Suprapubic skin (tissue), 4 donors: ENCODE results near the gene TMEFF2. TPM values are rescaled to one million over a fixed set of nuclear protein-coding genes. Genes with fewer than 3 reads are reported as not detected.

Experiments
- DNase-seq, 2 donors: peaks; one replicate each; pipeline ENCODE4 v3.0.0-alpha.2; 2019; ENCODE audit warnings: low spot score in 2 of 2
- H3K27ac ChIP-seq: fragments of 200-600 bp; sonication (generic); one replicate; pipeline ENCODE4 v1.5.1; 2019
- H3K27me3 ChIP-seq: fragments of 200-600 bp; sonication (generic); one replicate; pipeline ENCODE4 v1.5.1; 2019
- H3K36me3 ChIP-seq: fragments of 200-600 bp; sonication (generic); one replicate; pipeline ENCODE4 v1.5.1; 2019
- H3K4me1 ChIP-seq: fragments of 200-600 bp; sonication (generic); one replicate; pipeline ENCODE4 v1.5.1; 2019
- H3K4me3 ChIP-seq: fragments of 200-600 bp; sonication (generic); one replicate; pipeline ENCODE4 v1.5.1; 2019; ENCODE audit warnings: mild to moderate bottlenecking
- H3K9me3 ChIP-seq: fragments of 200-600 bp; sonication (generic); one replicate; pipeline ENCODE4 v1.5.1; 2019
- CTCF ChIP-seq, 2 donors: fragments of 200-600 bp in 1 of 2; fragments of 450-650 bp in 1 of 2; sonication (generic) in 1 of 2; IDR thresholded peaks; one replicate each; pipeline ENCODE4 v1.5.1; 2016 to 2019; ENCODE audit warnings: antibody characterized with exemption in 2 of 2, mild to moderate bottlenecking in 1 of 2, moderate library complexity in 1 of 2
- EP300 ChIP-seq: sonication (generic); formaldehyde crosslinking; IDR thresholded peaks from one replicate; pipeline ENCODE4 v1.6.1; 2017; ENCODE audit warnings: antibody characterized with exemption
- POLR2A ChIP-seq, 2 donors: fragments of 450-650 bp; IDR thresholded peaks; one replicate each; pipeline ENCODE4 v1.6.1; 2017; ENCODE audit warnings: antibody characterized with exemption in 2 of 2, mild to moderate bottlenecking in 2 of 2, moderate library complexity in 2 of 2
- POLR2AphosphoS5 ChIP-seq, 3 donors: sonication (generic); formaldehyde crosslinking; IDR thresholded peaks; one replicate each; pipeline ENCODE4 v1.6.1; 2017; ENCODE audit warnings: antibody characterized with exemption in 3 of 3
- WGBS: methylation state at CpG from one replicate; pipeline ENCODE4 v1.1.5; 2018; 5-methylcytosine and 5-hydroxymethylcytosine counted together
- total RNA-seq, 4 donors: library from RNA; depleted of rRNA; stranded (reverse); fragments of >200 nt; gene quantifications; one replicate each; pipeline ENCODE4 v1.1.0, GENCODE V29; 2016

The TMEFF2 gene
- total RNA-seq, 4 donors from 2014 or later: 0.36 TPM; not detected in 3

GRCh38 chr2:191985740-191986139 is 209.0 kb downstream of the TMEFF2 start:
- Histone ChIP-seq H3K27me3 (no peaks in the 10 kb centered on the region), H3K4me3 (no peak overlapping the region), H3K27ac (no peak overlapping the region), H3K4me1 (no peaks in the 10 kb centered on the region), H3K36me3 (no peaks in the 10 kb centered on the region), H3K9me3 (no peaks in the 10 kb centered on the region)
- no peak for DNase-seq
- TF ChIP-seq POLR2A (IDR thresholded peaks at IDR 0.05) (no peak), POLR2AphosphoS5 (IDR thresholded peaks at IDR 0.05) (no peak), CTCF (IDR thresholded peaks at IDR 0.05) (no peak), EP300 (no peak)
- WGBS: 68% methylated on average over 2 of the region's 2 CpGs

- Histone ChIP-seq H3K4me1 (no peaks in the 10 kb centered on the region), H3K36me3 (no peaks in the 10 kb centered on the region), H3K4me3 (no peak overlapping the region), H3K27me3 (no peaks in the 10 kb centered on the region), H3K27ac (no peak overlapping the region), H3K9me3 (no peaks in the 10 kb centered on the region)
- WGBS: 30% methylated on average over 1 of the region's 1 CpG
- TF ChIP-seq CTCF (IDR thresholded peaks at IDR 0.05) (no peak), POLR2A (IDR thresholded peaks at IDR 0.05) (no peak), EP300 (no peak), POLR2AphosphoS5 (IDR thresholded peaks at IDR 0.05) (no peak)
- no peak for DNase-seq
Observed at GRCh38 chr2:191983591-191983990, 211.1 kb downstream of the TMEFF2 start.

GRCh38 chr2:191983186-191983585 is 211.5 kb downstream of the TMEFF2 start:
- Histone ChIP-seq H3K36me3 (no peaks in the 10 kb centered on the region), H3K27ac (no peak overlapping the region), H3K27me3 (no peaks in the 10 kb centered on the region), H3K9me3 (no peaks in the 10 kb centered on the region), H3K4me3 (no peak overlapping the region), H3K4me1 (no peaks in the 10 kb centered on the region)
- TF ChIP-seq CTCF (IDR thresholded peaks at IDR 0.05) (no peak), POLR2A (IDR thresholded peaks at IDR 0.05) (no peak), POLR2AphosphoS5 (IDR thresholded peaks at IDR 0.05) (no peak), EP300 (no peak)
- no peak for DNase-seq

- DNase-seq: no peak
- TF ChIP-seq EP300 (no peak), CTCF (IDR thresholded peaks at IDR 0.05) (no peak), POLR2AphosphoS5 (IDR thresholded peaks at IDR 0.05) (no peak), POLR2A (IDR thresholded peaks at IDR 0.05) (no peak)
- H3K27ac ChIP-seq: no peak overlapping the region
- H3K27me3 ChIP-seq: no peaks in the 10 kb centered on the region
- no peak overlapping the region for H3K4me3 ChIP-seq
- no peaks in the 10 kb centered on the region for H3K4me1 ChIP-seq
- 83% methylated on average over 5 of the region's 5 CpGs for WGBS
- H3K9me3 ChIP-seq: no peaks in the 10 kb centered on the region
- no peaks in the 10 kb centered on the region for H3K36me3 ChIP-seq
Observed at GRCh38 chr2:191981706-191982105, 213.0 kb downstream of the TMEFF2 start.

GRCh38 chr2:191980483-191980882 is 214.2 kb downstream of the TMEFF2 start:
- H3K9me3 ChIP-seq: no peaks in the 10 kb centered on the region
- WGBS: 81% methylated on average over 3 of the region's 3 CpGs
- no peaks in the 10 kb centered on the region for H3K36me3 ChIP-seq
- no peak overlapping the region for H3K4me3 ChIP-seq
- no peak for DNase-seq
- no peak overlapping the region for H3K27ac ChIP-seq
- no peaks in the 10 kb centered on the region for H3K27me3 ChIP-seq
- H3K4me1 ChIP-seq: no peaks in the 10 kb centered on the region
- TF ChIP-seq POLR2AphosphoS5 (IDR thresholded peaks at IDR 0.05) (no peak), POLR2A (IDR thresholded peaks at IDR 0.05) (no peak), EP300 (no peak), CTCF (IDR thresholded peaks at IDR 0.05) (no peak)
